Measurements from ENCODE around the gene HSPB1.
"Not testable (repeated sequence)": the region's sequence is repeated elsewhere in the genome, so short reads cannot be mapped to it uniquely, and the experiment has no call there.

HSPB1 gene

GRCh38 chr7:76309341-76310101 is 7.0 kb downstream of the HSPB1 start:
- not testable (repeated sequence) for DNase-seq

DNA sequence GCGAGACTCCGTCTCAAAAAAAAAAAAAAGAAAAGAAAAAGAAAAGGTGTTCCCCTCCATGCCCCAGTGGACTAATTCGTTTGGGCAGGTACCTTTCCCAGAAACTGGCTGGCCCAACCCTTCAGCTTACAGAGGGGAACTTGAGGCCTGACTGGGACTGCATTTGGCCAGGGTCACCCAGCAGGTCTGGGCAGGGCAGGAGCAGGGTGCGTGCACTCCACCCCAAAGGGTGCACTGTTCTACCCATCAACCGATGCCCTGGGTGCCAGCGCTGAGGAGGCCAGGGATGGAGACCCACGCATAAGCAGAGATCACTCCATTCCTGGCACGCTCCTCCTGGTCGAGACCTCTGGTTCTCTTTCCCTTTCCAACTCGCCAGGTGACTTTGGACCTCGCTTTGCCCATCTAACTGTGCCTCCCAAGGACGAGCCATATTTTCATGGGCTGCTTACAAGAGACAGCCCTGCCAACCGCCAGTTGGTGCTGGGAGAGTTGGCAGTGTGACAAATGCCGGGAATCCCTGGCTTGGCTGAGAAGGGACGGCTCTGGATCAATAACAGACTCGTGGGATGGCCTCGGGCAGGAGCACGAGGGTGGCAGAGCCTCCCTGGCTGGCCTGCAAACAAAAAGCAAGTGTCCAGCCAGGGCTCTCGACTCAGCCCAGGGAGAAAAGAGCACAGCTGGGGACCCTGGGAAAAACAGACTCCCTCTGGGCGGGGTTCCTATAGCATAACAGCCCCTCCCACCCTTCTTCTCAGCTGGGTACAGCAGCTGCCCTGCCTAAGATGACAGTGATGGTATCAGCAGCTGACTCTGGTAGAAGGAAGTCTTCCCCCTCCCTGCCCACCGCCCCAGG is 7.9 kb downstream of the HSPB1 start:
- DNase-seq, result no peak

GRCh38 chr7:76311838-76312237 is 9.4 kb downstream of the HSPB1 start:
- DNase-seq, result not testable (repeated sequence)

DNA sequence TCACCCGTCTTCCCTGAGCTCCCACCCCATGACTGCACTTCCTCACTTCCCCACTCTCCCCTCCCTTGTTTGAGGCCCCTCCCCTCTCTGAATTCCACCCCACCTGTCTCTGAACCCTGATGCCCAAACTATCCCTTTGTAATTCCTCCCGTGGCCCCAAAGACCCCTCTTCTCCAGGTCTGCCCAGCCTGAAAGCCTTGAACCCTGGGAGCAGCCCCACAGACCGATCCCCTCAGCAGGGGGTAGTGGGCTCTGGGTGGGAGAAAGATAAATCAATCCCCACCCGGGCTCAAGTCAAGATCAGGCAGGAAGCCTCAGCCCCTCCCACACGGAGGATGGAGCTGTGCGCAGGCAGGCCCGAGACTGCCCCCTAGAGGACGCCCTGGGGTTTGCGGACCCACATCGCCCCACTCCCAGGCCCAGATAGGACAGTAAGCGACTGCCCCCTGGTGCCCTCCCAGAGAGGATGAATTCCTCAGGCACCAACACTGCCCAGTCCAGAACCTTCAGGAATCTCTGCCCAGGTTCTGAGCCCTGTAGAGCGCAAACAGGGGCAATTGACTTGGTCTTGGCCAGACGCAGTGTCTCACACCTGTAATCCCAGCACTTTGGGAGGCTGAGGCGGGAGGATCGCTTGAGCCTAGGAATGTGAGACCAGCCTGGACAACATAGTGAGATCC is 11.7 kb downstream of the HSPB1 start:
- DNase-seq, result peak; percentile 95 to 96

GRCh38 chr7:76314740-76315139 is 12.3 kb downstream of the HSPB1 start:
- DNase-seq, result not testable (repeated sequence)

DNA sequence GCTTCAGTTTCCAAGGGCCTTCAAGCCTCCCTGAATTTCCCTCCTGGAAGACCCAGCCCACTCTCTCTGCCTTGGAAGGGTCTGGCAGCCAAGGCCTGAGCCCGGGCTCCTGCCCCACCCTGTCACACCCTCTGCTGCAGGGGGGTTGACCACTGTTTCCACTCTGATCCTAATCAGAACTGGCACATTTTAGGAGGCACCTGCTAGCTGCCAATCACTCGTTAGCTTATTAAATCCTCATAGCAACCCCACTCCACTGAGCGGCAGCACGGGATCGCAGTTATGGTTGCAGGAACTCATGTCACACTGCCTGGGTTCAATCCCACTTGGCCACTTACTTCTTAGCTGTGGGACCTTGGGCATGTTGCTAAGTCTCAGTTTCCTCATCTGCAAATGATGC is 12.9 kb downstream of the HSPB1 start:
- DNase-seq, result no peak

DNA sequence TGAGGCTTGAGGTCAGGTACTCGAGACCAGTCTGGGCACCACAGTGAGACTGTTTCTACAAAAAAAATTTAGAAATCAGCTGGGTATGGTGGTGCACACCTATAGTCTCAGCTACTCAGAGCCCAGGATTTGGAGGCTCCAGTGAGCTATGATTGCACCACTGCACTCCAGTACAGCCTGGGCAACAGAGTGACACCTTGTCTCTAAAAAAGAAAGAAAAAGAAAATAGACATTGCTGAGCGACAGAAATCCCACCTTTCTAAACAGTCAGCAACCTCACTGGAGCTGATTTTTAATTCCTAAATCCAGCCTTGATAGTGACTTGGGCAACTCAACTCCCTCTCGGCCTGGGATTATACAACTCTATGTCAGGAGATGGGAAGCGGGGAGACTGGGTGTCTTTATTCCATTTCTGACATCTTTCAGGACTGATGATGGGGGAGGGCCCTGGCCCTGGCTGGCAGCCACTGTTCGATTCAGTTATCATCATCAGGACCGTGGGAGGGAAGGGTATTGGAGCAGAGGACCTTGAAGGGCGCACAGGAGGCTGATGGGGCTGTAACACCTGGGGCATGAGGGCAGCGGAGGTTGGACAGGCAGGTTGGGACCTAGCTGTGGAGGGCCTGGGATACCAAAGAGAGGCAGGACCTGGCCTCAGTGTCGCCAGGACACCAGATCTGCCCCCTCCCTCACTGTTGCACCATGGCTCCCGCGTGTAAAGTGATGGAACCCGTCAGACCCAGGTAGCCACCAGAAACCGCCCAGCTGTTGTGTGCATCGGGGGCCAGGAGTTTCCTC is 14.7 kb downstream of the HSPB1 start:
- no peak for DNase-seq

DNA sequence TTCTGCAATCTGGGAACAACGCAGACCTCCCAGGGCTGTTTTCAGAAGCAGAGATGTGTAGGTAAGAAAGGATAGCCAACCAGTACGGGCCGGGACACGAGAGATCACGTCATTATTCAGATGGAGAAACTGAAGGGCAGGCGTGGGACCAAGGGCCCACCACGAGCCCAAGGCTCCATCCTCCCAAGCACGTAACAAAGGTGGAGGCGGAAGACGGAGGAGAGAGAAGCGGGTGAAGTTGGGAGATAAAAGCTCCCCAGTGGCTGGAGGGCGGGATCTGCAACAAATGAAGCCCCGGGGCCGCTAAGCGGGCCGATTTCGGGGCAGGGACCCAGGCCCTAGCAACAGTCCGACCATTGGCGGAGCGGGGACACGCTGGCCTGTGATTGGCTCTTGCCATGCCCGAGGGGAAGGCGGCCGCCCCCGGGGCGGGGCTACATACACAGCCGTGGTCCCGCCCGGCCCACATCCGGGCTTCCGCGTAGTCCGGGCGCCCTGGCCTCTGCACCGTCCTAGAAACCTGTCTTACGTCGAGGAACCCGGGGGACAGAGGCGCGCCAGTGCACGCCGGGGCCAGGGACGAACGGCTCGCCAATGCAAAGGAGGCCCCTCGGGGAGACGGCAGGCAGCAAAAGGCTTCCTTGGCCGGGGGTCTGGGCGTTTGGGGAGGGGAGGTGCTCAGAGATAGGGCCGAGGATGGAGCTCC is 15.5 kb downstream of the HSPB1 start:
- DNase-seq, result peak; percentile 96

DNA sequence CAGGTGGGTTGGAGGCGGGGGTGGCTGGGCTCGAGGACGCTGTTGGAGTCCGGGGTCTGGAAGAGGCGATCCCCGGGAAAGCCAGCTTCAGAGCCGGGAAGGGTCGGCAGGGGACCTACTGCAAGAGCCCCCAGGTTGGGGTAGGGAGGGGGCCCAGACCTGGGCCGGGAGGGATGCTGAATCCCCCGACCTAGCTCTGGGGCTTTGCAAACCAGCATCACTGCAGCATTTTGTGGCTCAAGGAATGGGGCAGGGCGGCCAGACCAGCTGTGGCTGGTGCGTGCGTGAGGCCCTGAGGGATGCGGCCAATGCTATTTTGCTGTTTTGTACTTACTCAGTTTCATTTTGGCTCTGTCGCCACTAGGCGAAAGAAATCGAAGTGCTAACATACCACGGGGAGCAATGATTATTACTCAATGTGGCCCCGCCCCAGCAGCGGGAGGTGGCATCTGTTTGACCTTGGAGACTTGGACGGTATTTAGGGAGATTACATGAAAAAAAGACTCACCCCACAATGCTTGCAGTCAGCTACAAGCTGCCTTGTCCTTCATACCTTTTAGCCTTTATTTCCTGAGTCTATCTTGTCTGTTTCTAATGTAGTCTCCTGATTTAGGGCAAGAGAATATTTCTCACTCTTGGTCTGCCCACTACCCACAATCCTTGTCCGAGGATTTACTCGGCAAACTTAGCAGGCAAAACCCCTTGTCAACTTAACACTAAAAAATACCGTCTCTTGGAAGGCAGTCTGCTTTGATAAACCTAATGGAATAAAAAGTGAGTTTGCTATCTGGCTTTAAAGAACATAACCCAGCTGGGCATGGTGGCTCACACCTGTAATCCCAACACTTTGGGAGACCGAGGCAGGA is 16.2 kb downstream of the HSPB1 start:
- DNase-seq, result peak; percentile 73 to 76

DNA sequence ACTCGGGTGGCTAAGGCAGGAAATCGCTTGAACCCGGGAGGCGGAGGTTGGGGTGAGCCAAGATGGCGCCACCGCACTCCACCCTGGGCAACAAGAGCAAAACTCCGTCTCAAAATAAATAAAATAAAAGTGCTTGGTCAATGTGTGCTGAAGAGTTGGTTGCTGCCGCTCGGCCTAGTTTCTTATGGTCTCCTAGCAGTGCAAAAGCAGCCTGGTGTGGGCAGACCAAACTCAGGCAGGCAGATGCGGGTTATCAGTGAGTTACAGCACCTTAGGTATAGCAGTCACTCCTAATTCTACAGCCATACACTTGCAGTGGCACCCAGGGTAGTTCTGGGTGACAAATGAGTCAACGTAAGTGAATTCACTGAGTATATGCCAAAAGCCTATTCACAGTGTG is 22.6 kb downstream of the HSPB1 start:
- DNase-seq, result no peak

GRCh38 chr7:76325811-76326210 is 23.3 kb downstream of the HSPB1 start:
- DNase-seq, result no peak

DNA sequence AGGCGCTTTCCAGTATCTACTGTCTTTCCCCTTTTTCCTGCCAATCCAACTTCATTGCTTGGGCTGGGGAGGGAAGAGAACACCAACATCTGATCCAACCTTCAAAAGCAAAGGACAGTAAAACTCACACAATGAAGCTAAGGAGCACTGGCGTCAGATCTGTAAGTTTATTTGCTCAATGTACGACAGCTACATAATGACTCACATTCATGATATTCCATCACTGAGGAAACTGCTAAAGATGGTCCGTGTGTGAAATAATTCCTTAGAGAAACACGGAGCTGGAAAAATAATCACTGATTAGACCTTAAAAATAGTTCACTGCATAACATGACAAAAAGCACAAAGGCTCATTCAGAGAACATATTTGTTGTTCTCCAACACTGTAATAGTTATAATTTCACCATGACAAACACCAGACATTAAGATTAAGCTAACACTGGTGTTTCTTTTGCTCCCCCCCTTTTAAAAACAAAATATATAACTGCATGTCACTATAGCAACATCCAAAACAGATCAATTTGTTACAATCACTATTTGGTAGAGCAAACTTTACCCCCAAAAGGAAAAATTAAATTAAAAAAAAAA is 24.3 kb downstream of the HSPB1 start:
- DNase-seq, result no peak

GRCh38 chr7:76327610-76328009 is 25.1 kb downstream of the HSPB1 start:
- no peak for DNase-seq

DNA sequence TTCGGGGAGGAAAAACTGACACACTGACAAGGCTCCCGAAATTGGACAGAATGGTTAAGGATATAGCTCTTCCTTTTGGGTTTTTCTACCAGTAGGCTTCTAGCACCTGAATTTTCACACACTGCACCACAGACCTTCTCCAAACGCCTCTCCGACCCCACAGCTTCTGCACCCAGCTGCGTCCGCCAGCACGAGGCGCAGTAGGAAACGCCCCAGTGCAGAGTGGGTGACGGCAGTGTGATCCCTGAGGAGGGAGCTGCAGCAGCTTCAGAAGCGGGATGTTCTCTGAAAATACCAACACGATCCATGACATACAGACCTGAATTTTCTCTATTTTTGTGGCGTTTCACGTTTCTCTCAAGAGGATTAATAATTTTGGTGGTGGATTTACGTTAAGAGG is 25.9 kb downstream of the HSPB1 start:
- DNase-seq, result no peak

DNA sequence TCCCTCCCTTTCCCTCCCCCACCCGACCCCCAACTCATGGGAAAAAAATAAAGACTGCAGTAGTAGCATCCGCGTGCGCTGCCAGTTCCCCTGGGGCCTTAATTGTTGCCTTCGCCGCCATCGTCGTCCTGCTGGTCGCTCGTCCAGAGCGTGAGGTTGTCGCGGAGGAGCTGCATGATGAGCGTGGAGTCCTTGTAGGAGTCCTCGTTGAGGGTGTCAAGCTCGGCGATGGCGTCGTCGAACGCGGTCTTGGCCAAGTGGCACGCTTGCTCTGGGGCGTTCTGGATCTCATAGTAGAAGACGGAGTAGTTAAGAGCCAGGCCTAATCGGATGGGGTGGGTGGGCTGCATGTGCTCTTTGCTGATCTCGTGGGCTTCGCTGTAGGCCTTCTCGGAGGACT is 27.0 kb downstream of the HSPB1 start:
- DNase-seq, result no peak

DNA sequence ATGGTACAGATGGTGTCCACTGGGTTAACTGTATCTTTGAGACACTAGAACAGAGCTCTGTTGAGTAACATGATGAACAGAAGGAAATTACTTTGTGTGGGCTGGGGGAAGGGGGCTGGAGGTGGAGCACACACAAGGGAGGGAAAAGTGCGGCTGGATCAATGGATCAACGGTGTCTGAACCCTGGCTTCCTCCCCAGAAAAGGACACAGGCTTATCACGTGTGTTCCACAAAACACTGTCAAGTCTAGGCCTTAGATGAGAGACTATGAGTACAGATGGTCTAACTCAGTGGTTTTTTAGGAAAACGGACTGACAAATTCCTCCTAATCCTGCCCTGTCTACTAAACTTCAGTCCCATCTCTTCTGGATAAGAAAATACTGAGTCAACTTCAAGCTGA is 27.8 kb downstream of the HSPB1 start:
- no peak for DNase-seq

DNA sequence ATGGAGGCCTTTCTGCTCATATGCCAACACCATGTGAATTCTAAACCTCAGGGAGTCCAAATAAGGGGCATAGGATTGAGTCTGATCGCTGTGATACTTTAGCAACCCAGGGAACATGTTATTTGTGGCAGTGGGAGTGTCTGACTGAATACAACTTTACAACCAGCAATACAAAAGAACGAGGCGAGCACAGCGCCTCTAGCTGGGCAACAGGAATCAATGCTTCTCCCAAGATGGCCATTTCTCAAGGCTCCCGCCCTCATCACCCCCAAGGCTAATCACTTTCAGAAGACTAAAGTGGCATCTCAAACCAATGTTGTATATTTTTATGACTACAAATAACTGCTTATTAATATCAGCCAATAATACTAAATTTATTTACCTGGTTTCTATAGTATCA is 28.2 kb downstream of the HSPB1 start:
- DNase-seq, result no peak

GRCh38 chr7:76332078-76332477 is 29.6 kb downstream of the HSPB1 start:
- no peak for DNase-seq

GRCh38 chr7:76333511-76334101 is 31.1 kb downstream of the HSPB1 start:
- DNase-seq, result no peak

DNA sequence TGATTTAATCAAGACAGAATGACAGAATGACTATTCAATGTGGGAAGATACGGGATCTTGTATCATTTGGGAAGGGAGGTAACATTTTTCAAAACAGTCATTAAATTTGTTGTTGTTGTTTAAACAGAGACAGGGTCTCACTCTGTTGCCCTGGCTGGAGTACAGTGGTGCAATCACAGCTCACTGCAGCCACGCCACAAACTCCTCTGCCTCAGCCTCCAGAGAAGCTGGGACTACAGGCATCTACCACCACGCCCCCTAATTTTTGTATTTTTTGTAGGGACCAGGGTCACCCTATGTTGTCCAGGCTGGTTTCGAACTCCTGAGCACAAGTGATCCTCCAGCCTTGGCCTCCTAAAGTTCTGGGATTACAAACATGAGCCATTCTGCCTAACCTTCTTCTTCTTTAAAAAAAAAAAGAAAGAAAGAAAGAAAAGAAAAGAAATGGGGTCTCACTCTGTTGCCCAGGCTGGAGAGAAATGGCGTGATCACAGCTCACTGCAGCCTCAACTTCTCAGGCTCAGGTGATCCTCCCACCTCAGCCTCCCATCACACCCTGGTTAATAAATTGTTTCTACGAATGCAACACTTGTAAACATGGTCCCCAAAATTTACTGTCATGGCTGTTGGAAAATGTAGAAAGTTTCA is 32.0 kb downstream of the HSPB1 start:
- DNase-seq, result no peak

Measured in CD4-positive, alpha-beta T cell treated with Interleukin-1 beta for 1 hour (primary cell).